ENCODE results near the gene PPM1L.

Gene PPM1L

DNA sequence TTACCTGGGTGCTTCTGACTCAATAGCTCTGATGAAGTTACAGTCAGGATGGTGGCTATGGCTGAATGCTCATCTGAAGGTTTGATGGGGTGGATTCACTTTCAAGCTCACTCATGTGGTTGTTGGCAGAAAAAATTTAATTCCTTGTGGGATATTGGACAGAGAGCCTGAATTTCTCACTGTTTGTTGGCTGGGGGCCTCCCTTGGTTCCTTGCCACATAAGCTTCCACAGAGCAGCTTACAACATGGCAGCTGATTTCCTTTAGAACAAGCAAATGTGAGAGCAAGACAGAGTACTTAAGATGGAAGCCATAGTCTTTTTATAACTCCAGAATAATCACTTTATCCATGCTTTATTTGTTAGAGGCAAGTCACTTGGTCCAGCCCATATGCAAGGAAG, 150.6 kb downstream of the PPM1L start:
- no peak overlapping the region for H3K4me3 ChIP-seq (ENCODE audit: low read depth in 1 of 5, low read length in 5 of 5)
- H3K27me3 ChIP-seq (ENCODE audit: control insufficient read depth in 5 of 5, insufficient read depth in 4 of 5, low read length in 5 of 5), result no peaks in the 10 kb centered on the region
- H3K4me1 ChIP-seq (ENCODE audit: control insufficient read depth in 5 of 5, insufficient read depth in 5 of 5, low read length in 5 of 5), result peaks cover 0 to 4% (median 0%) of the 10 kb centered on the region in 5 donors
- no peak overlapping the region for H3K27ac ChIP-seq (ENCODE audit: low read depth, low read length)
- no peaks in the 10 kb centered on the region for H3K36me3 ChIP-seq (ENCODE audit: control insufficient read depth in 5 of 5, insufficient read depth in 5 of 5, low read length in 5 of 5)
- peaks cover 0 to 7% (median 3%) of the 10 kb centered on the region in 5 donors for H3K9me3 ChIP-seq (ENCODE audit: control insufficient read depth in 5 of 5, low read length in 5 of 5)
- no peak overlapping the region for H3K9ac ChIP-seq (ENCODE audit: low read length in 5 of 5)

DNA sequence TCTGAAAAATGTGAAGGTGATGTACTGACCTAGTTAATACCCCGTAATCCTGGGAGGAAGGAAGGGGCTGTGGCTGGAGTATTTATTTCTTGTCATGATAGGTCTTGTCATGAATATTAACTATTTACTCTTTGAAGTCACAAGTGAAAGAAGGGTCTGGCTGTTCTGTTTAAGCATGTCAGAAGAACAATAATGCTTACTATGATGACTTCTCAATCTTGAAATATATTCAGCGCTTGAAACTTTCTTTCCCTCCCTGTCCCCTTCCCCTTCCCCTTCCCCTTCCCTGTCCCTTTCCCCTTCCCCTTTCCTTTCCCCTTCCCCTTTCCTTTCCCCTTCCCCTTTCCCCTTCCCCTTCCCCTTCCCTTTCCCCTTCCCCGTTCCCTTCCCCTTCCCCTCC, 153.9 kb downstream of the PPM1L start:
- H3K27me3 ChIP-seq (ENCODE audit: control insufficient read depth in 5 of 5, insufficient read depth in 4 of 5, low read length in 5 of 5), result no peaks in the 10 kb centered on the region
- H3K9me3 ChIP-seq (ENCODE audit: control insufficient read depth in 5 of 5, low read length in 5 of 5), result peaks cover 0 to 7% (median 3%) of the 10 kb centered on the region in 5 donors
- H3K9ac ChIP-seq (ENCODE audit: low read length in 5 of 5), result no peak overlapping the region
- no peaks in the 10 kb centered on the region for H3K36me3 ChIP-seq (ENCODE audit: control insufficient read depth in 5 of 5, insufficient read depth in 5 of 5, low read length in 5 of 5)
- no peak overlapping the region for H3K4me3 ChIP-seq (ENCODE audit: low read depth in 1 of 5, low read length in 5 of 5)
- peaks cover 0 to 4% (median 0%) of the 10 kb centered on the region in 5 donors for H3K4me1 ChIP-seq (ENCODE audit: control insufficient read depth in 5 of 5, insufficient read depth in 5 of 5, low read length in 5 of 5)
- no peak overlapping the region for H3K27ac ChIP-seq (ENCODE audit: low read depth, low read length)

DNA sequence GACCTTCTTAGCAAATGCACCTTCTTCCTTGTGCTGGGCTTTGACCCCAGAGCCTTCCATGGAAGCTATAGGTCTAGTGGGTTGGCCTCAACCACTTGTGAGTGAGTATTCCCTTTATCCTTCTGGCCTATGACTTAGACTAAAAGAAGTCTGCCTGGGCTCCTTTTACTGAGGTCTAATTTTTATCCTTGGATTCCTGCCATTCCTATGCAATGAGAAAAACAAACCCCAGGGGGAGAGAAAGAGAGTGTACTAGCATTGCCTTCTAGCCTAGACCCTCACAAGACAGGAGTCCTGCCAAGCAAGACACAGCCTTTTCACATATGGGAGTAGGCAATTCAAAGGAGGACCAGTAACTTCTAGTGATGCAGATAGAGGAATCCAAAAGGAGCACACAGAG, 155.4 kb downstream of the PPM1L start:
- H3K9ac ChIP-seq (ENCODE audit: low read length in 5 of 5), result no peak overlapping the region
- no peak overlapping the region for H3K27ac ChIP-seq (ENCODE audit: low read depth, low read length)

DNA sequence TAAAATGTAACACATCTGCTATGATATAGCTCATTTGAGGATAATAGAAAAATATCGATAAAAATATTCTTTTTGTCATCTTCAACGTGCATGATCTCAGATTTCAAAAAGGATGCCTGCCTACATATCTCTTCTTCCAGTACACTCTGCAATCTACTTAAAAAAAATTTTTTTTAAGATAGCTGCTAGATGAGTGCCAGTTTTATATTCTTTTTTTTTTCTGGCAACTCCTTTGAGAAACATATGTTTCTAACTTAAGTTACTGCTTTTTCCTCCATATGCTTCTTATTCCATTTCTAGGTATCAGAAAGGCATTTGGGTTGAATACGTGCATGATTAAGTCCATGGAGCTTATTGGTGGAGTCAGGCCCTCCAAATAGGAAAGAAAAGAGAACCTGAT, 160.4 kb downstream of the PPM1L start:
- no peaks in the 10 kb centered on the region for H3K36me3 ChIP-seq (ENCODE audit: control insufficient read depth in 5 of 5, insufficient read depth in 5 of 5, low read length in 5 of 5)
- H3K4me3 ChIP-seq (ENCODE audit: low read depth in 1 of 5, low read length in 5 of 5), result no peak overlapping the region
- H3K4me1 ChIP-seq (ENCODE audit: control insufficient read depth in 5 of 5, insufficient read depth in 5 of 5, low read length in 5 of 5), result peaks cover 0 to 2% (median 0%) of the 10 kb centered on the region in 5 donors
- no peak overlapping the region for H3K9ac ChIP-seq (ENCODE audit: low read length in 5 of 5)
- no peaks in the 10 kb centered on the region for H3K27me3 ChIP-seq (ENCODE audit: control insufficient read depth in 5 of 5, insufficient read depth in 4 of 5, low read length in 5 of 5)
- H3K27ac ChIP-seq (ENCODE audit: low read depth, low read length), result no peak overlapping the region
- no peaks in the 10 kb centered on the region for H3K9me3 ChIP-seq (ENCODE audit: control insufficient read depth in 5 of 5, low read length in 5 of 5)

More for the DNA sequence above, 155.4 kb downstream of the PPM1L start:
- Histone ChIP-seq H3K27me3 (ENCODE audit: control insufficient read depth in 5 of 5, insufficient read depth in 4 of 5, low read length in 5 of 5) (no peaks in the 10 kb centered on the region), H3K4me1 (ENCODE audit: control insufficient read depth in 5 of 5, insufficient read depth in 5 of 5, low read length in 5 of 5) (peaks cover 0 to 4% (median 0%) of the 10 kb centered on the region in 5 donors), H3K36me3 (ENCODE audit: control insufficient read depth in 5 of 5, insufficient read depth in 5 of 5, low read length in 5 of 5) (no peaks in the 10 kb centered on the region), H3K4me3 (ENCODE audit: low read depth in 1 of 5, low read length in 5 of 5) (no peak overlapping the region), H3K9me3 (ENCODE audit: control insufficient read depth in 5 of 5, low read length in 5 of 5) (peaks cover 0 to 7% (median 3%) of the 10 kb centered on the region in 5 donors)

DNA sequence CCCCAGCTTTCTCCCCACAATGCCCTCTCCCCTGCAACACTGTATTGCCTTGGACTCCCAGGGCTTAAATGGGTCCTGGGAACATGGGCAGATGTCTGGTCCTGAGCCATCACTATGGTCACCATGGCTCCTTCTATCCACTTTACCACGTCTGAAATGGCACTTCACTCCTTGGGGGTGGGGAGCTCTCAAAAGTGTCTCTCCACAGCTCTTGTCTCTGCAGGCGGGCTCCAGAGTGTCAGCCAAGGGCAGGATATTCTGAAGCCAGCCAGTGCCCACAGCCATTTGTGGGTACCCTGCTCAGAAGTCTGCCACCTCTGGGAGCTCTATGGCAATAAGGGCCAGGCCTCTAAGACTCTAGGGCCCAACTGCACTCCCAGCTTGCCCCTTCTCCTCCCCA, 163.9 kb downstream of the PPM1L start:
- Histone ChIP-seq H3K4me1 (ENCODE audit: control insufficient read depth in 5 of 5, insufficient read depth in 5 of 5, low read length in 5 of 5) (peaks cover 0 to 7% (median 0%) of the 10 kb centered on the region in 5 donors), H3K9me3 (ENCODE audit: control insufficient read depth in 5 of 5, low read length in 5 of 5) (no peaks in the 10 kb centered on the region), H3K36me3 (ENCODE audit: control insufficient read depth in 5 of 5, insufficient read depth in 5 of 5, low read length in 5 of 5) (no peaks in the 10 kb centered on the region), H3K27me3 (ENCODE audit: control insufficient read depth in 5 of 5, insufficient read depth in 4 of 5, low read length in 5 of 5) (no peaks in the 10 kb centered on the region), H3K27ac (ENCODE audit: low read depth, low read length) (no peak overlapping the region), H3K4me3 (ENCODE audit: low read depth in 1 of 5, low read length in 5 of 5) (no peak overlapping the region), H3K9ac (ENCODE audit: low read length in 5 of 5) (no peak overlapping the region)

DNA sequence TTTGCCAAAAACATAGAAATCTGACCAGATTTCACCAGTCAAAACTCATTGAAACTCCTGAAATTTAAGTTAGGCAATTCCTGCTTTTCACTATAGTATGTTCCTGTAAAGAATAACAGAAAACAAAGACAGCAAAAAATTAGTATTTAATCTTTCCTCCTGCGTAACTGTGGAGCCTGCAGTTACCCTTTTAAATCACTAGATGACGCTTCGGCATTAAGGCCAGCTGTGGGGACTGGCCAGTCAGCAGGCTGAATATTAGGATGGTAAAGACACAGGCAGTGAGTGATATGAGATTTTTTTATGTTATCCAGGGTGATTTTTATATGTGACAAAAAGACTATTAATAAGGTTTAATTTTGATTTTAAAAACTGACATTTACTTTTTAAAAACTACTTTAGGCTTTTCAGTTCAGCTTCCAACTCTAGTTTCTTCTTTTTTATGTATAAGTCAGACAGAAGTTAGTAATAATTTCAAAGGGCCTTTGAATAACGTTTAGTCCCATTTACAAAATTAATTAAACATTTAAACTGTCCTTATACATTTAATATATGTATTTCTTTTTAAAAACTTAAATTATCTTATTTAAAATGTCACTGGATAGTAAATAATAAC, 165.1 kb downstream of the PPM1L start:
- Histone ChIP-seq H3K27ac (ENCODE audit: low read depth, low read length) (no peak overlapping the region), H3K9me3 (ENCODE audit: control insufficient read depth in 5 of 5, low read length in 5 of 5) (no peaks in the 10 kb centered on the region), H3K36me3 (ENCODE audit: control insufficient read depth in 5 of 5, insufficient read depth in 5 of 5, low read length in 5 of 5) (no peaks in the 10 kb centered on the region), H3K4me3 (ENCODE audit: low read depth in 1 of 5, low read length in 5 of 5) (no peak overlapping the region), H3K9ac (ENCODE audit: low read length in 5 of 5) (no peak overlapping the region), H3K4me1 (ENCODE audit: control insufficient read depth in 5 of 5, insufficient read depth in 5 of 5, low read length in 5 of 5) (peaks cover 0 to 7% (median 0%) of the 10 kb centered on the region in 5 donors), H3K27me3 (ENCODE audit: control insufficient read depth in 5 of 5, insufficient read depth in 4 of 5, low read length in 5 of 5) (no peaks in the 10 kb centered on the region)

DNA sequence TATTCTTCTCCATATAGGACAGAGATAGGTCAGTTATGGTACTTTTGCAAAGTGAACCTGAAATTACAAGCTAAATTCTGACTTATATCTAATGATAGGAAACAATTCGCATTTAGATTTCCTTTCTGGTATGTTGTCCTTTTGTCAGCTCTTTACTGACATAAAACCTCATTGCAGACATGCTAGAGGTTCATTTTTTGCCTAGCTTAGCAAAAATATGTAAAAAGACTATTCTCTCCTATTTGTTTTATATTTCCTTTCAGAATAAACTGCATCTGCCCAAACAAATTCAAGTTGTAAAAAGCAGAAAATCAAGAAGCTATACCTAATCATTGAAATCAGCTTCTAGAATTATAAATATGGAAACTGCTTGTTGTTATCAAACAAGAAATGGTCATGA, 168.7 kb downstream of the PPM1L start:
- Histone ChIP-seq H3K4me3 (ENCODE audit: low read depth in 1 of 5, low read length in 5 of 5) (no peak overlapping the region), H3K36me3 (ENCODE audit: control insufficient read depth in 5 of 5, insufficient read depth in 5 of 5, low read length in 5 of 5) (no peaks in the 10 kb centered on the region), H3K9me3 (ENCODE audit: control insufficient read depth in 5 of 5, low read length in 5 of 5) (no peaks in the 10 kb centered on the region), H3K9ac (ENCODE audit: low read length in 5 of 5) (no peak overlapping the region), H3K27ac (ENCODE audit: low read depth, low read length) (no peak overlapping the region), H3K4me1 (ENCODE audit: control insufficient read depth in 5 of 5, insufficient read depth in 5 of 5, low read length in 5 of 5) (peaks cover 4 to 14% (median 7%) of the 10 kb centered on the region in 5 donors), H3K27me3 (ENCODE audit: control insufficient read depth in 5 of 5, insufficient read depth in 4 of 5, low read length in 5 of 5) (no peaks in the 10 kb centered on the region)

DNA sequence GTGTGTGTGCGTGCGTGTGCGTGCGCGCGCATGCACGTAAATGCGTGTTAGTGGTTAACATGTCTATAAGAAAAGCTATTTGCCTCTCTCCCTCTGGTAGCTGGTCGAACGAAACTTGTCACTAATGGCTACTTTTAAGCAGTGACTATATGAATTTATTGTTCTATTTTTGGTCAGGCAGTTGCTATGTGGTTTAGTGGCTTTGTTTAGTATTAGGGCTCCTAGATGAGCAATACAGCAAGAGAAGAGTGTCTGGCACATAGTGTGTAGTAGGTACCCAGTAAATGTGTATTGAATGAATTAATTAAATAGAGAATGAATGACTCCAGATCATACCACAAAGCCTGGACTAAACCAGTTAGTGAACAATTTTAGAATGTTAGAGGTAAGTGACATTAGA, 171.6 kb downstream of the PPM1L start:
- no peak overlapping the region for H3K27ac ChIP-seq (ENCODE audit: low read depth, low read length)
- H3K4me3 ChIP-seq (ENCODE audit: low read depth in 1 of 5, low read length in 5 of 5), result no peak overlapping the region
- H3K9ac ChIP-seq (ENCODE audit: low read length in 5 of 5), result no peak overlapping the region
- no peaks in the 10 kb centered on the region for H3K27me3 ChIP-seq (ENCODE audit: control insufficient read depth in 5 of 5, insufficient read depth in 4 of 5, low read length in 5 of 5)
- H3K4me1 ChIP-seq (ENCODE audit: control insufficient read depth in 5 of 5, insufficient read depth in 5 of 5, low read length in 5 of 5), result peaks cover 4 to 14% (median 8%) of the 10 kb centered on the region in 5 donors
- no peaks in the 10 kb centered on the region for H3K36me3 ChIP-seq (ENCODE audit: control insufficient read depth in 5 of 5, insufficient read depth in 5 of 5, low read length in 5 of 5)
- no peaks in the 10 kb centered on the region for H3K9me3 ChIP-seq (ENCODE audit: control insufficient read depth in 5 of 5, low read length in 5 of 5)

DNA sequence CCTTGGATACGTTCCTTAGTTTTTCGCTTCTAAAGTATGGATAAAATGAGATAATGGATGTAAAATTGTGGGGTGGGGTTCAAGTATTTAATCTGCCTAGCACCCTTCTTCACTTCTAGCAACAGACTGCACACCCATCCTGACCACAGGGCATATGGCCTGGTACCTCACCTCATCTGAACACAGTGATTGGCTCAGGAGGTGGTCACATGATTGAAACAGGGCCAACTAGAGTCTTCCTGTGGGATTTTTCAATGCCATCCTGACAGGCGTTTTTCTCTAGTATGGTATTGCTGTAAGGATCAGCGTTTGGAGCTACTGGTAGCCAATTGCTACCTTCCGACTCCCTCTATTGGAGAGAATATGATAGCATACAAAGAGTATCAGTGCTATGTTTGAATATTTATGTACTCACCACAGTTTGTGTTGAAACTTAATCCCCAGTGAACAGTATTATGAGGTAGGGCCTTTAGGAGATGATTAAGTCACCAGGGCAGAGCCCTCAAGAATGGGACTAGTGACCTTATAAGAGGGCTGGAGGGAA, 172.2 kb downstream of the PPM1L start:
- no peak overlapping the region for H3K27ac ChIP-seq (ENCODE audit: low read depth, low read length)
- no peaks in the 10 kb centered on the region for H3K9me3 ChIP-seq (ENCODE audit: control insufficient read depth in 5 of 5, low read length in 5 of 5)
- H3K36me3 ChIP-seq (ENCODE audit: control insufficient read depth in 5 of 5, insufficient read depth in 5 of 5, low read length in 5 of 5), result no peaks in the 10 kb centered on the region
- peaks cover 4 to 14% (median 8%) of the 10 kb centered on the region in 5 donors for H3K4me1 ChIP-seq (ENCODE audit: control insufficient read depth in 5 of 5, insufficient read depth in 5 of 5, low read length in 5 of 5)
- no peak overlapping the region for H3K4me3 ChIP-seq (ENCODE audit: low read depth in 1 of 5, low read length in 5 of 5)
- H3K27me3 ChIP-seq (ENCODE audit: control insufficient read depth in 5 of 5, insufficient read depth in 4 of 5, low read length in 5 of 5), result no peaks in the 10 kb centered on the region
- no peak overlapping the region for H3K9ac ChIP-seq (ENCODE audit: low read length in 5 of 5)

DNA sequence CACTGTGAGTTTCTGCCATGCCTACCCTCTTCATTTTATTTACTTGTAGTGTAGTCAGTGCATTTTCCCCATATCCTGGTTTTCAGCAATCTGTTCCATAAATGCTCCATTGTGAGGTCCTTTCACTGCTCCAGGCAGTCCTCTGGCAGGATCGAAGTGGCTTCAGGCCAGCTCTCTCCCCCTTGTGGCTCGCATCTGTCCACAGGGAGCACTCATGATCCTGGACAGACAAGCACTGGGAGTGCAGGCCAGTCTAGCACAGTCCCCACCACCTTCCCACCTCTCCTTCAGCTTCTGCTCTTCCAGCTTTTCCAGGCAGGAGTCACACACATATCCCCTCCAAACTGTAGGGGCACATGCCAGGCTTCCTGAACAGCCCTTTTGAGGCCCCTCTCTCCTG, 173.6 kb downstream of the PPM1L start:
- no peak overlapping the region for H3K4me3 ChIP-seq (ENCODE audit: low read depth in 1 of 5, low read length in 5 of 5)
- no peak overlapping the region for H3K27ac ChIP-seq (ENCODE audit: low read depth, low read length)
- no peak overlapping the region for H3K9ac ChIP-seq (ENCODE audit: low read length in 5 of 5)
- no peaks in the 10 kb centered on the region for H3K27me3 ChIP-seq (ENCODE audit: control insufficient read depth in 5 of 5, insufficient read depth in 4 of 5, low read length in 5 of 5)
- no peaks in the 10 kb centered on the region for H3K36me3 ChIP-seq (ENCODE audit: control insufficient read depth in 5 of 5, insufficient read depth in 5 of 5, low read length in 5 of 5)
- H3K9me3 ChIP-seq (ENCODE audit: control insufficient read depth in 5 of 5, low read length in 5 of 5), result no peaks in the 10 kb centered on the region
- peaks cover 4 to 8% (median 8%) of the 10 kb centered on the region in 5 donors for H3K4me1 ChIP-seq (ENCODE audit: control insufficient read depth in 5 of 5, insufficient read depth in 5 of 5, low read length in 5 of 5)
